RWPE2 (cell line): ENCODE data around the gene CNOT2.

Experiments
- ATAC-seq: fragments of 200-7000 bp; cut with Tn5 transposase; 3 replicates; pipeline ENCODE4 v1.9.1; 2021; ENCODE audit warnings: low read depth
- DNase-seq: peaks from one replicate; pipeline ENCODE4 v3.0.0-alpha.2; 2020; ENCODE audit warnings: low spot score
- H3K27ac ChIP-seq: fragments of 450-650 bp; 2 replicates; pipeline ENCODE4 v1.5.1; 2017; ENCODE audit warnings: mild to moderate bottlenecking; ENCODE audit not compliant: poor library complexity, severe bottlenecking
- H3K27me3 ChIP-seq: fragments of 250-450 bp; sonication (Bioruptor Pico); 2 replicates; pipeline ENCODE4 v1.5.1; 2021; ENCODE audit warnings: mild to moderate bottlenecking, moderate library complexity; ENCODE audit not compliant: insufficient read depth, poor library complexity, severe bottlenecking
- H3K36me3 ChIP-seq: fragments of 250-450 bp; sonication (Bioruptor Pico); 2 replicates; pipeline ENCODE4 v1.5.1; 2020; ENCODE audit warnings: low read depth, mild to moderate bottlenecking, moderate library complexity
- H3K4me1 ChIP-seq: fragments of 250-450 bp; sonication (Bioruptor Pico); 2 replicates; pipeline ENCODE4 v1.5.1; 2021; ENCODE audit warnings: mild to moderate bottlenecking, moderate library complexity; ENCODE audit not compliant: insufficient read depth, poor library complexity, severe bottlenecking
- H3K4me3 ChIP-seq: fragments of 250-450 bp; sonication (Bioruptor Pico); 2 replicates; pipeline ENCODE4 v1.5.1; 2021; ENCODE audit warnings: mild to moderate bottlenecking, moderate library complexity; ENCODE audit not compliant: severe bottlenecking
- H3K9me3 ChIP-seq: fragments of 250-450 bp; sonication (Bioruptor Pico); 2 replicates; pipeline ENCODE4 v1.5.1; 2021; ENCODE audit warnings: mild to moderate bottlenecking, moderate library complexity; ENCODE audit not compliant: severe bottlenecking
- CTCF ChIP-seq: fragments of 450-650 bp; IDR thresholded peaks from one replicate; pipeline ENCODE4 v1.5.1; 2017; ENCODE audit warnings: mild to moderate bottlenecking, moderate library complexity; ENCODE audit not compliant: poor library complexity, severe bottlenecking

Gene CNOT2

GRCh38 chr12:70364695-70365397 lies 121.6 kb downstream of the CNOT2 start:
- peaks cover 14% of the 10 kb centered on the region for H3K27me3 ChIP-seq
- no peak overlapping the region for H3K27ac ChIP-seq
- no peaks in the 10 kb centered on the region for H3K4me1 ChIP-seq
- H3K4me3 ChIP-seq = peak overlapping the region; percentile 59
- TF ChIP-seq CTCF = no peak
- H3K9me3 ChIP-seq = no peaks in the 10 kb centered on the region
- ATAC-seq (no peak), DNase-seq (no peak)
- H3K36me3 ChIP-seq = no peaks in the 10 kb centered on the region

- no peak for TF ChIP-seq CTCF
- Histone ChIP-seq H3K9me3 (no peaks in the 10 kb centered on the region), H3K4me1 (no peaks in the 10 kb centered on the region), H3K4me3 (peak overlapping the region; percentile 59), H3K27ac (no peak overlapping the region), H3K27me3 (peaks cover 14% of the 10 kb centered on the region), H3K36me3 (no peaks in the 10 kb centered on the region)
- DNase-seq (no peak), ATAC-seq (no peak)
These were observed 122.1 kb downstream of the CNOT2 start for GRCh38 chr12:70365398-70365647.

- Histone ChIP-seq H3K27me3 (peaks cover 14% of the 10 kb centered on the region), H3K9me3 (no peaks in the 10 kb centered on the region), H3K4me1 (no peaks in the 10 kb centered on the region), H3K4me3 (peak within 1 kb of the TSS; percentile 59), H3K27ac (no peak within 1 kb of the TSS), H3K36me3 (no peaks in the 10 kb centered on the region)
- ATAC-seq (peak; percentile 76), DNase-seq (peak; percentile 70)
- TF ChIP-seq CTCF = no peak
These were observed 122.7 kb downstream of the CNOT2 start, which contains the start of gene KCNMB4 for GRCh38 chr12:70365648-70366518. Gene KCNMB4 (plus strand): TSS chr12:70366290. CDS start chr12:70366735, 445 bp downstream.

GRCh38 chr12:70366581-70367257 lies 123.5 kb downstream of the CNOT2 start:
- H3K4me3 ChIP-seq = peak overlapping the region; percentile 59
- peak; percentile 6 for TF ChIP-seq CTCF
- ATAC-seq = peak; percentile 64
- no peaks in the 10 kb centered on the region for H3K9me3 ChIP-seq
- no peak overlapping the region for H3K27ac ChIP-seq
- no peaks in the 10 kb centered on the region for H3K36me3 ChIP-seq
- H3K27me3 ChIP-seq = peaks cover 14% of the 10 kb centered on the region
- H3K4me1 ChIP-seq = no peaks in the 10 kb centered on the region
- DNase-seq = peak; percentile 56
